NCI-H446 treated with DMSO at 0.1 percent for 48 hours (cell line): ENCODE results near the gene JCHAIN.
"Not testable (repeated sequence)": the region's sequence is repeated elsewhere in the genome, so short reads cannot be mapped to it uniquely, and the experiment has no call there.

Source experiments
- DNase-seq: peaks from one replicate; lab custom pipeline; 2025; lab: John Stamatoyannopoulos, UW

The JCHAIN gene

GRCh38 chr4:70688795-70689231 lies 22.5 kb upstream of the JCHAIN start:
- DNase-seq: no peak

- DNase-seq: peak; percentile 97
Measured at GRCh38 chr4:70687821-70688794, 21.8 kb upstream of the JCHAIN start, which contains the start of gene UTP3. Gene UTP3 (plus strand): TSS chr4:70688532. CDS start chr4:70688678, 146 bp downstream.

- no peak for DNase-seq
Measured at GRCh38 chr4:70687392-70687791, 21.1 kb upstream of the JCHAIN start.

GRCh38 chr4:70682142-70682541 lies 15.8 kb upstream of the JCHAIN start:
- not testable (repeated sequence) for DNase-seq

GRCh38 chr4:70681704-70682103 lies 15.4 kb upstream of the JCHAIN start:
- no peak for DNase-seq

- no peak for DNase-seq
Measured at GRCh38 chr4:70680934-70681333, 14.6 kb upstream of the JCHAIN start.

GRCh38 chr4:70678383-70678999 lies 12.2 kb upstream of the JCHAIN start:
- DNase-seq: no peak

- DNase-seq: no peak
Measured at GRCh38 chr4:70676554-70677090, 10.3 kb upstream of the JCHAIN start.

- no peak for DNase-seq
Measured at GRCh38 chr4:70674731-70675130, 8.4 kb upstream of the JCHAIN start.

GRCh38 chr4:70674191-70674590 lies 7.9 kb upstream of the JCHAIN start:
- DNase-seq: no peak

GRCh38 chr4:70671091-70671490 lies 4.8 kb upstream of the JCHAIN start:
- DNase-seq: no peak

- no peak for DNase-seq
Measured at GRCh38 chr4:70670332-70671014, 4.2 kb upstream of the JCHAIN start.

- DNase-seq: no peak
Measured at GRCh38 chr4:70667740-70668535, 1.6 kb upstream of the JCHAIN start.

GRCh38 chr4:70661309-70661922 lies 4.9 kb downstream of the JCHAIN start:
- DNase-seq: not testable (repeated sequence)

- DNase-seq: no peak
Measured at GRCh38 chr4:70660106-70660505, 6.2 kb downstream of the JCHAIN start.

GRCh38 chr4:70658418-70658817 lies 7.9 kb downstream of the JCHAIN start:
- no peak for DNase-seq

- no peak for DNase-seq
Measured at GRCh38 chr4:70657326-70657725, 9.0 kb downstream of the JCHAIN start.

- no peak for DNase-seq
Measured at GRCh38 chr4:70654605-70655011, 11.7 kb downstream of the JCHAIN start.

GRCh38 chr4:70651864-70652506 lies 14.3 kb downstream of the JCHAIN start:
- no peak for DNase-seq

- DNase-seq: not testable (repeated sequence)
Measured at GRCh38 chr4:70650741-70651140, 15.6 kb downstream of the JCHAIN start.
